Measurements from ENCODE around the gene PCP4L1. TPM values are rescaled to one million over a fixed set of nuclear protein-coding genes. Genes with fewer than 3 reads are reported as not detected.

Gene PCP4L1
- total and polyA plus RNA-seq, 12 donors: 0.11 to 0.39 (median 0.27) TPM; not detected in 6

GRCh38 chr1:161274874-161275273, 16.3 kb downstream of the PCP4L1 start:
- TF ChIP-seq POLR2A (IDR thresholded peaks at IDR 0.05): no peak
- no peak for TF ChIP-seq CTCF (IDR thresholded peaks at IDR 0.05)
- intact Hi-C loops (cut with DNase I): no loop called here
- 23 to 48% (median 44%) methylated on average over 1 to 3 of the region's 3 CpGs for WGBS, 4 donors

GRCh38 chr1:161282991-161283390, 24.4 kb downstream of the PCP4L1 start:
- intact Hi-C loops (cut with DNase I): no loop called here

More at GRCh38 chr1:161274874-161275273, 16.3 kb downstream of the PCP4L1 start:
- no peaks in the 10 kb centered on the region for H3K36me3 ChIP-seq (replicated peaks in 1 of 2)
- H3K4me3 ChIP-seq: no peak overlapping the region
- no peaks in the 10 kb centered on the region for H3K9me3 ChIP-seq (replicated peaks in 1 of 3)
- H3K4me1 ChIP-seq (replicated peaks in 1 of 2): no peaks in the 10 kb centered on the region
- H3K27me3 ChIP-seq: no peaks in the 10 kb centered on the region
- peak in 1 of 7 donors; percentile 18 for DNase-seq
- no peak overlapping the region for H3K27ac ChIP-seq

GRCh38 chr1:161285113-161285512, 26.6 kb downstream of the PCP4L1 start:
- WGBS, 4 donors: 90 to 100% (median 96%) methylated on average over 2 of the region's 2 CpGs
- H3K9me3 ChIP-seq (replicated peaks in 1 of 3): no peaks in the 10 kb centered on the region
- intact Hi-C loops (cut with DNase I): loop anchor here in 1 of 2 donors (5.0 kb wide), 1 partner anchor 58 kb away; the partner anchor contains the start of gene TOMM40L
- no peak for DNase-seq
- TF ChIP-seq POLR2A (IDR thresholded peaks at IDR 0.05): no peak
- no peak for TF ChIP-seq CTCF (IDR thresholded peaks at IDR 0.05)
- H3K4me3 ChIP-seq: no peak overlapping the region
- no peaks in the 10 kb centered on the region for H3K27me3 ChIP-seq
- no peaks in the 10 kb centered on the region for H3K4me1 ChIP-seq (replicated peaks in 1 of 2)
- no peak overlapping the region for H3K27ac ChIP-seq
- no peaks in the 10 kb centered on the region for H3K36me3 ChIP-seq (replicated peaks in 1 of 2)

More at GRCh38 chr1:161282991-161283390, 24.4 kb downstream of the PCP4L1 start:
- no peaks in the 10 kb centered on the region for H3K27me3 ChIP-seq
- DNase-seq: no peak
- no peak overlapping the region for H3K4me3 ChIP-seq
- H3K27ac ChIP-seq: no peak overlapping the region
- 94 to 100% (median 96%) methylated on average over 1 of the region's 1 CpG for WGBS, 4 donors
- no peak for TF ChIP-seq POLR2A (IDR thresholded peaks at IDR 0.05)
- no peak for TF ChIP-seq CTCF (IDR thresholded peaks at IDR 0.05)
- no peaks in the 10 kb centered on the region for H3K9me3 ChIP-seq (replicated peaks in 1 of 3)
- H3K4me1 ChIP-seq (replicated peaks in 1 of 2): no peaks in the 10 kb centered on the region
- no peaks in the 10 kb centered on the region for H3K36me3 ChIP-seq (replicated peaks in 1 of 2)

- intact Hi-C loops (cut with DNase I): loop anchor here in 1 of 2 donors (5.0 kb wide), 1 partner anchor 58 kb away; the partner anchor contains the start of gene TOMM40L
- whole genome bisulfite sequencing, 4 donors: 72 to 83% (median 76%) methylated on average over 5 of the region's 5 CpGs
- no peak for DNase-seq
- Histone ChIP-seq H3K27ac (no peak overlapping the region), H3K36me3 (replicated peaks in 1 of 2) (no peaks in the 10 kb centered on the region), H3K27me3 (no peaks in the 10 kb centered on the region), H3K4me3 (no peak overlapping the region), H3K9me3 (replicated peaks in 1 of 3) (no peaks in the 10 kb centered on the region), H3K4me1 (replicated peaks in 1 of 2) (no peaks in the 10 kb centered on the region)
- TF ChIP-seq POLR2A (IDR thresholded peaks at IDR 0.05): no peak
- no peak for TF ChIP-seq CTCF (IDR thresholded peaks at IDR 0.05)
These were observed 27.0 kb downstream of the PCP4L1 start for GRCh38 chr1:161285521-161285920.

All from adrenal gland (tissue), 12 donors.